Testis (tissue), 2 donors: ENCODE data around the gene SLAMF1.

ENCODE experiments used
- POLR2A ChIP-seq: fragments of 450-650 bp; IDR thresholded peaks from one replicate; pipeline ENCODE4 v1.6.1; 2017; ENCODE audit warnings: antibody characterized with exemption, mild to moderate bottlenecking, moderate library complexity
- TF ChIP-seq, protein P1 (sequence below), 3 experiments: fragments of 450-650 bp in 2 of 3; fragments of 200-600 bp in 1 of 3; sonication (generic) in 1 of 3; IDR thresholded peaks; one replicate each; pipeline ENCODE4 v1.5.1; 2016 to 2019; ENCODE audit warnings: antibody characterized with exemption in 3 of 3, mild to moderate bottlenecking in 2 of 3, moderate library complexity in 1 of 3

GRCh38 chr1:160605205-160605604 lies 41.6 kb downstream of the SLAMF1 start:
- TF ChIP-seq POLR2A = no peak
- TF ChIP-seq, protein P1, sequence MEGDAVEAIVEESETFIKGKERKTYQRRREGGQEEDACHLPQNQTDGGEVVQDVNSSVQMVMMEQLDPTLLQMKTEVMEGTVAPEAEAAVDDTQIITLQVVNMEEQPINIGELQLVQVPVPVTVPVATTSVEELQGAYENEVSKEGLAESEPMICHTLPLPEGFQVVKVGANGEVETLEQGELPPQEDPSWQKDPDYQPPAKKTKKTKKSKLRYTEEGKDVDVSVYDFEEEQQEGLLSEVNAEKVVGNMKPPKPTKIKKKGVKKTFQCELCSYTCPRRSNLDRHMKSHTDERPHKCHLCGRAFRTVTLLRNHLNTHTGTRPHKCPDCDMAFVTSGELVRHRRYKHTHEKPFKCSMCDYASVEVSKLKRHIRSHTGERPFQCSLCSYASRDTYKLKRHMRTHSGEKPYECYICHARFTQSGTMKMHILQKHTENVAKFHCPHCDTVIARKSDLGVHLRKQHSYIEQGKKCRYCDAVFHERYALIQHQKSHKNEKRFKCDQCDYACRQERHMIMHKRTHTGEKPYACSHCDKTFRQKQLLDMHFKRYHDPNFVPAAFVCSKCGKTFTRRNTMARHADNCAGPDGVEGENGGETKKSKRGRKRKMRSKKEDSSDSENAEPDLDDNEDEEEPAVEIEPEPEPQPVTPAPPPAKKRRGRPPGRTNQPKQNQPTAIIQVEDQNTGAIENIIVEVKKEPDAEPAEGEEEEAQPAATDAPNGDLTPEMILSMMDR (IDR thresholded peaks at IDR 0.05) = no peak
